Stimulated activated naive CD8-positive, alpha-beta T cell treated with anti-CD3 and anti-CD28 coated beads, Interleukin-15, Interleukin-2, amounts not matched to agents 100 U/mL and 50 U/mL, for 24 hours (primary cell): ENCODE measurements around the gene PRELID3B.
"Not testable (repeated sequence)": the region's sequence is repeated elsewhere in the genome, so short reads cannot be mapped to it uniquely, and the experiment has no call there.

Experiments used
- ATAC-seq: fragments of 150-1000 bp; cut with Tn5 transposase; one replicate; pipeline ENCODE4 v1.10.0; 2021
- DNase-seq: peaks from one replicate; pipeline ENCODE4 v3.0.0; 2021

PRELID3B gene

DNA sequence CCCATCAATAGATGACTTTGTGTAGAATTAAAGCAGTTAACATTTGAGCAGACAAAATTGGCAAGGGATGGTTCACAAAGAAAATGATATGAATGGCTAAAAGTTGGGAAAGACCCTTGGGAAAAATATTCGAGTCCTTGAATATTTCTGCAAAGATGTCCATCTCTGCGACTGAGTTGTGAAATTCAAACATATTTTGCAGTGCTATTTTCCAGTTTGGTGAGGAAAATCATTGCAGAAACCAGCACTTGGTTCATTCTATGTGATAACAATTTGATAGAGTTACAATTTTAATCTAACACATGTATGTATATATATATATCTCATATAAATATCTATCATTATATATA lies 6.1 kb upstream of the PRELID3B start:
- ATAC-seq (no peak), DNase-seq (no peak)

DNA sequence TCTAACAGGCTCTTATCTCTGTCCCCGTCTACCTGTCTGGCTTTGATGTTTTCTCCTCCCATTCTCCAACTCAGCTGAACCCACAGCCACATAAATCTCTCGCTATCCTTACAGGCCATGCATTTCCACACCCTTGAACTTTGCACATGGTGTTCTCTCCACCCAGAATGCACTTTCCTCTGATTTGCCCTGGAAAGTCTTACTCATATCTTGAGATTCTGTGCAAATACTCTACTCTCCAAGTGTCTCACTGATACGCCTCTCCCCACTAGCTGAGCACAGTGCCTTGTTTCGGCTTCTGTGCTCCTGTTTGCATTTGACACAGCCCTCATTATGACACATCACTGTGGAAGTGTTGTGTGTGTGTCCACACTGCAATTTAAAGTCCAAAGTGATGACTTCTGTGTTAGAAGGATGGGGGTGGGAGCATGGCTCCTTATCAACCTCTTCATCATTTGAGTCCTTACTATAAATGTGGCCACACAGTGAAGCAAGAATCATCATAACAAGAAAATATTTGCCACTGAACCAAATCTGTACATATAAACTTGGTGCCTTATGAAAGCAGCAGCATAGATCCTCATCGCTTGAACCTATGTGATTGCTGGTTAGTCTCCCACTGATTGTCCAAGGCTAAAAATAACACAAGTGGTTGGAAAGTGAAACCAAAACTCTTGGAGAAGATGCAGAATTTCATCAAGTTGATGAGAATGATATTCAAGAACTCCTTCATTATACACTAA lies 5.5 kb upstream of the PRELID3B start:
- ATAC-seq (peak; percentile 65), DNase-seq (no peak)

DNA sequence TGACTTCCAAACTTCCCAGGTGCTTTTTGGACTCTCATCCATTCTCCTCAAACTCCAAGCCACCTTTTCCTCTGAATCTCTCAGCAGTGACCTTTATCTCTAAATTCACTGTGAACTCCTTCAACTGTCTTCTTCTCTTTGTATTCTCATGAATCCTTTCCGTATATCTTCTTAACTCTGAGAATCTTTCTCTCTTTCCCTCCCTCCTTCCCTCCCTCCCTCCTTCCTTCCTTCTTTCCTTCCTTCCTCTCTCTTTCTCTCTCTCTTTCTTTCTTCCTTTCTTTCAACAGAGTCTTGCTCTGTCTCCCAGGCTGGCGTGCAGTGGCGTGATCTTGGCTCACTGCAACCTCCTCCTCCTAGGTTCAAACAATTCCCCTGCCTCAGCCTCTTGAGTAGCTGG lies 4.3 kb upstream of the PRELID3B start:
- DNase-seq (no peak), ATAC-seq (no peak)

DNA sequence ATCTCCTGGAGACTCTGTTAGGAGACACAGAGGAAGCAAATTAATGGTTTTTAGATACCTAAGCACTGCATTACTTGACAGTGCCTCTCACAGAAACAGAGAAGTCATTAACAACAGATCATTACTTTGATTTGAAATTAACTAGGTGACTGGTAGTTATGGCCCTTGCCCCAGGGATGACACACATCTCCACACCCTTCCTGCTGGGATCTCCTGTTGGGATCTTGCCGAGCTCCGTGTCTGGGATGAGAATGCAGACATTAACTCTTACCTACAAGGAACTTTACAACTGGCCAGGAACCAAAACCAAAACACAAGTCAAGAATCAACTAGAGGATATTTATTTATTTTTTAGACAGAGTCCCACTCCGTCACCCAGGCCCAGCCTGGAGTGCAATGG lies 2.2 kb upstream of the PRELID3B start:
- ATAC-seq (no peak), DNase-seq (no peak)

DNA sequence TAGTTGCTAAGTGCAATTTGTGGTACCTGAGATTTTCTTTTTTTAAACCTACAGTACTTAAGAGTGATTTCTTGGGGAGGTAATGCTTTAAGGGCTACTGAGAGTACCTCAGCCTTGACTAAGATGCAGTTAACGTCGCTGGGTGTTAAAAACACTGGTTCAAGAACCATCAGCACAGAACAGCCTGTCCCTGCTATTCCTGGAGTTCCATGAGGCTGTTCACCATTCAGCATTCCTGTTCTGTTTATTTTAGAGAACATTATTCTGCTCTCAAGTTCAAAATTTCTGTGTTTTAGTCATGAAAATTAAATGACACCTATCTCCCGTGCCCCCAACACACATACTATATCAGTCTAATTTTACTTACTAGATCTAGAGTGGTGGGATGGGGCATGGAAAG lies 1.7 kb upstream of the PRELID3B start:
- ATAC-seq (no peak), DNase-seq (no peak)

DNA sequence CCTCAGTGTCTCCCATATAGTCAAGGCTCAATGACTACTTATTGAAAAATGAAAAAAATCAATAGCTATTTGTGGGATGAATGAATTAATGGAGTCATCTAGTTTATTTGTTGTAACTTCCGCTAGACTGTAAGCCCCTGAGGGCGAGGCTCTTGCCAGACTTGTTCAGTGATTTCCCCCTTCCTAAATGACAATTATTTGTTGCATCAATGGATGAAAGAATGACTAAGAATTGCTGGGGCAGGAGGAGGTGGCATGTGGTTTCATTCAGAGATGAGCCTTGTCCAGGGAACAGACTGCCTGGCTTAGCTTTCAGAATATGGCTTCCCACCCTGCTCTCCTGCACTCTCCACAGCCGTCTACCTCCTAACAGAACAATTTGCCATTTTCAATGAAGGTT lies 1.1 kb upstream of the PRELID3B start:
- ATAC-seq (no peak), DNase-seq (peak; percentile 27)

DNA sequence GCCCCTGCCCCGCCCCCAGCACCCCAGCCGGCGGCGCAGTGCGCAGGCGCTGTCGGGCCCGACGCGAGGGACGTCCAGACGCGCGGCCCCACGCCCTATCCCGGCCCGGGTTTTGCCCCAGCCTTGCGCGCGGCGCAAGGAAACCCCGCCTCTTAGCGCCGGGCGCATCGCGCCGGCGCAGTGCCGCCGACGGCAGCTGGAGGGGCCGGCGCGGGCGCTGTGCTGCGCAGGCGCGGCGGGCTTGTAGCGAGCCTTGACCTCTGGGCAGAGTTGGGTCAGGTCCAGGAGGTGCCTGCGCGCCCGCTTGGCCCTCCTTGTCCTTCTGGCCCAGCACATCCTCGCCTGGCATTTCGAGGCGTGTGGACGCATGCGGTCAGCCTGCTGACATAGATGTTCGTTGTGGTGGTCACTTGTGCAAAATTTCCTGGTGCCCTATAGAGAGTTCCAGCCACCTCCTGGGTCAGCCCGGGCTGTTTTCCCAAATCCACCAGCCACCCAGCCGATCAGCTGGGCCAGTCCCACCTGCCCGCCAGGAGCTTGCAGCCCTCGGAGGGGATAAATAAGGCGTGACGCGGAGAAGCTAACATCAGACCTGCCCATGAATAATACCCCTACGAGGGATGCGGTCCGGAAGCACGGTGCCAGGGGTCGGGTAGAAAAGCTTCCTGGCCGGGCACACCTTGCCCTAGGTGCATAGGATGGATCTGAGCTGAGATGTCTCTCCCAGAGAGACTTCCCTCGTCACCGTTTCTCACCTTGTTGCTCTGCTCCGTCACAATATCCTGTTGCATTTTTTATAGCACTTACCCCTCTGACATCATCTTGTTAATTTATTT lies 428 bp upstream of the PRELID3B start:
- ATAC-seq, result peak; percentile 98
- peak; percentile 97 for DNase-seq

DNA sequence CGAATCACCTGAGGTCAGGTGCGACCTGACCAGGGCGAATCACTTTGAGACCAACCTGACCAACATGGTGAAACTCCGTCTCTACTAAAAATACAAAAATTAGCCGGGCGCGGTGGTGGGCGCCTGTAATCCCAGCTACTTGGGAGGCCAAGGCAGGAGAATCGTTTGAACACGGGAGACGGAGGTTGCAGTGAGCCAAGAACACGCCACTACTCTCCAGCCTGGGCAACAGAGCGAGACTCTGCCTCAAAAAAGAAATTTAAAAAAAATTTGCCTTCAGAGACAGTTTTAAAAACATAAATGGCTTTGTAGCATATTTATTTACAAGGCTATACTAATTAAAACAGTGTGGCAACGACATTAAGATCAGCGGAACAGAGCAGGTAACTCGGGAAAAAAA lies 1.1 kb downstream of the PRELID3B start:
- ATAC-seq, DNase-seq: not testable (repeated sequence)

DNA sequence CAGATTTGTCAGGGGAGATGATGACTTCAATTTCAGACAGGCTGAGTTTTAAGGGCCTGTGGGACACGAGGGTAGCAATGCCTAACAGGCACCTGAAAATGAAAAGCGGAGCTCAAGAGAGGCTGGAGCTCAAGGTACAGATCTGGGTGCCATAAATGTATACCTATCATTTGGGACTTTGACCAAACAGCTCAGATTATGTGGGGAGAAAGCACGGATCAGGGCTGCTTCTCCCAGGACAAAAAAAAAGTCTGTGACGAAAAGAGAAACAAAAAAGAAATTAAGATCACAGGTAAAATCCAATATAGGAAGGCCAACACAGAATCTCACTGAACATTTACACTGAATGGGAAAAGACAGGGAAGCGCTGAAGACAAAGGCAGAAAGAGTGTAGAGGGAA lies 1.9 kb downstream of the PRELID3B start:
- ATAC-seq (no peak), DNase-seq (no peak)

DNA sequence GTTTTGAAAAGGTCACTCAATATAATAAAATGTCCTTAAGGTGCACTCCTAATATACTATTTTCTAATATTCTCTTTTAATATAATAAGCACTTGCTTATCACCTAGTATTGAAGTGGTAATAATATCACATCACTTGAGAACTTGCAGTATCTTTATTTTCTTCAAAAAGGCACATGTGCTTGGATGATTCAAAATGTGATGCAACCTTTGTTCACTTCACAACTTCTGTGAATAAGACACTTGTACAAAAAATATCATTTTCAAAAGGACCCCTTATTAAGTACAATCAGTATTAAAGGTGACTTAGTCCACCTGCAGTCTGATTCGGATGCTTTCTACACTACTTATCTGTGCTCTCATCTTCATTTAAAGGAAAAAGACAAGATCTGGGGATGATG lies 3.4 kb downstream of the PRELID3B start:
- ATAC-seq (no peak), DNase-seq (no peak)

DNA sequence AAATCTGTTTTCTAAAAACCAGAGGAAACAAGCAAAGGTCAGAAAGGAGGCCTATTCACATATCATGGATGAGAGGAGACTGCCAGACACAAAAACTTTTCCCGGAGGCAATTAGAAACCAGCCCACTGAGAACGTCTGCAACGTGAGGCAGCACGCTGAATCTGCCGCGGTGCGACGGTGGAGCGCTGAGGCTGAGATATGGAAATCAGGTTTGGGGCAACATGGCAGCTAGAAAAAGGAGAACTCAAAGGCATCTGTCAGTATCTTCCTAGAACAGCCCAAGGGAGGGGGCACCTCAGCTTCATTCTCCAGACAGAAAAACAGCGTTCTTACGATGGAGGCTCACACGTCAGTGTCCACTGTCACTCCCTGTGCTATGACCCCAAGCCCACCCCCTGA lies 5.2 kb downstream of the PRELID3B start:
- DNase-seq, result no peak
- ATAC-seq, result no peak

DNA sequence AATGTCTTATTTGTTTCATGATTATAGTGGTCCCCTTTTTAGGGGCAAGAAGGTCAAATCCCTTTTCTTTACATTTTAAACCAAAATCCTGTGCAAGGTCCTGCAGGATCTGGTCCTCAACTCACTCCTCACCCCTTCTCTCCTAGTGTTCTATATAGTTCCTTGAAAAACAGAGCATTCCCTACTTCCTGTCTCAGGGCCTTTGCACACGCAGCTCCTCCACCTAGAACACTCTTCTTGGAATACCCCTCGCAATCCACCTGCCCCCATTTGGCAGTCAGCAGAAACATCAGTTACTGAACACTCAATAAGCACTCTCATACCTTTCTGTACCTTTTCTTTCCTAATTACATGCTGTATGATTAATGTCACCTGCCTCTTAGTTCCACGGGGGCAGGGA lies 7.2 kb downstream of the PRELID3B start:
- no peak for DNase-seq
- no peak for ATAC-seq

DNA sequence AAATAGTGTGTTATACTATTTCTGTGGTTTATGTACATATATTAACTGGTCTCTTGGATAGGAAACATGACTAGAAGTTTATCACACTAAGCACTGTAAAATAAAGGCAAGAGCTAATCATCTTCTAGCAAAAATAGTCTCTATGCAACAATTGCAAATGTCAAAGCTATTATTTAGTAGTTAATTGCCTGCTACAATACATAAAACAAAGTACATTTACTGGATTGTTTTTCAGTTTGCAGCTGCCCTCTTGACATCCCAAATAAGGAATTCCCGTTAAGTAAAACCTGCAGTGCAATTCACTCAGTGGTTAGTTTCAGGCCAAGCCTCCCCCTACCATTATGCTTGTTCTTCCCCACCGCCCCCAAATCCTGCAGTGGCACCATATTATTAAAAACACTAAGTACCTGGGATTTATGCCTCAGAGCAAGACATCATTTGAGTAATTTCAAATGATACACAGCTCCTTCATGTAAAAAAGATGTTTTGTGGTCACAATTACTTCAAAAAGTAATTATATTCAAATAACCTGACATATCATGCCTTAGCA lies 8.9 kb downstream of the PRELID3B start:
- DNase-seq (no peak), ATAC-seq (no peak)

DNA sequence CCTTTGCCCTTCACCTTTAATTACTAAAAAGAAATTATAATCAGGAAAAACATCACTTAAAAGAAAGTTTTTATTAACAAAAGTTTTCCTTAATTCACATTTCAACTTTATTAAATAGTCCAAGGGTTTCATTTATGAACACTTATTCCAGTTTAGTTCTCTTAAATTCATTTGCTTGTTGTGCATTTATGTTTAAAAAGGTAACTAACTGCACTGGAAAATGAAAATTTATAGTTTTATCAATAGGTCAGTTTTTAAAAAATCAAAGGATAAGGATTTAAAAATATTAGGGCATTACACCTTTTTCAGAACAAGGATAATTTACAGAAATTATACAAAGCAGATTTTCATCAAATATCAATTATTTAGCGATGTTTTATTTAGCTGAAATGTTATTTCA lies 9.5 kb downstream of the PRELID3B start:
- ATAC-seq (no peak), DNase-seq (no peak)

DNA sequence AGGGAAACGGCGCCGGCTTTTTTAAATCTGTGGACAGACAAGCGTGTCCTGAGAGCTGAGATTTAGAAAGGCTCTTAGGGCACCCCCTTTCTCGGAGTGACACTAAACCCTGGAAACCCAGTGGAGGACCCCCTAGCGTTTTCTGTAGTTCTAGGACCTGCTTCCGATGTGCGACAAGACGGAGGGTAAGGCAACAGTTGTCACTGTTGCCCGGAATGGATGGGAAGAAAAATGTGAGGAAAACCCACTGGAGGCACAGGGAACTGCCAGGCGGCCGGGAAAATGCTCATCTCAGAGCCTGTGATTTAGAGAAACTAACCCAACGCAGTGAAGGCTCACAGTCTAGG lies 9.9 kb downstream of the PRELID3B start:
- ATAC-seq (peak; percentile 20), DNase-seq (no peak)

DNA sequence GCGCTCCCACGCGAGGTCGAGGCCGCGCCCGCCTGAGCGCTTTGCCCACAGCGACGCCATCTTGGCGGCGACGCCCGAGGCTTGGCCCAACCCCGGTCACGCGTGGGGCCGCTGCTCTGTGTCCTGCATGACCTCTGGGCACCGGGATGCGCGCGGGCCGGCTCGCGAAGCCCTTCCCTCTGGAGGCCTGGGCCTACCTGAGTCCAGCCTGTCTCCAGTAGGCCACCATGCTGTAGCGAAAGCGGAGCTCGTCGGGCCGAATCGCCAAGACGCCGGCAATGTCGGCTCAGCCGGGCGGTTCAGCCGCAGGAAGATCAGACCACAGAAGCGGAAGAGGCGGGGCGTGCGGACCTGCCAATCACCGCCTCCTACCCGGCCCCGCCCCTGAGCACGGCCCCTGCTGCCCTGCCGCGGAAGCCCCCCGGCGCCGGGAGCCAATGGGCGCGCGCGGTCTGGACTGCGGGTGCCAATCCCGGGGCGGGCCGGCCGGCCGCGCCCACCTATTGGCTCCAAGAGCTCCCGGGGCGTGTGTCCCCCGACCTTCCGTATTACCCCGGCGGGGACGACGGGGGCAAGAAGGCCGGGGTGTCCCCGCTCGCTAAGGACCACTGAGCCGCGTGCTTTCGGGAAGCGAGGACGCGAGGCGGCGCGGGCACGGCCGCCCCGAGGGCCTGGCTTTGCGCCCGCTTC lies 10.4 kb downstream of the PRELID3B start, which contains the start of gene ATP5F1E:
Gene ATP5F1E (minus strand): TSS at position 313 of the 690 bp plus-strand sequence. CDS start 84 bp downstream, at position 229.
- ATAC-seq, result peak; percentile 99
- DNase-seq, result peak; percentile 98

DNA sequence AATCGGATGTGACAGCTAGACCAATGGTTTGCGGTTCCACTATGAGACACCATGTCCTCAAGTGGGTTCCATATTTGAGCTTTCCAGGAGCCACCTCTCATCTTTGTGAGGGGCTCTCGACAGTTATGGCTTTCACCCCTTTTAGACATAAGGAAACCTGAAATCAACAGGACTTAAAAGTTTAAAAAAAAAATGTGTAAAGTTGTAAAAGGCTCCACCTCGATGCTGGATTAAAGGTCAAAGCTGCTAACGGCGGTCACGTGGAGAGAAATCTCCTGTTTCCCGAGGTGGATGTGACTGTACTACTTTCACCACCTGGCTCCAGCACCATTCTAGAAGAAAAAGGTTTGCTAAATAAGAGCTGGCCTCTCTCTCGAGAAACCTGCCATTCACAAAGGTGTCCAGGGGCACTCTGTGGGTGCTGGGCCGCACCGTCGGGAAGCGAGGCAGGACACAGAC lies 11.0 kb downstream of the PRELID3B start:
- DNase-seq, result no peak
- no peak for ATAC-seq

DNA sequence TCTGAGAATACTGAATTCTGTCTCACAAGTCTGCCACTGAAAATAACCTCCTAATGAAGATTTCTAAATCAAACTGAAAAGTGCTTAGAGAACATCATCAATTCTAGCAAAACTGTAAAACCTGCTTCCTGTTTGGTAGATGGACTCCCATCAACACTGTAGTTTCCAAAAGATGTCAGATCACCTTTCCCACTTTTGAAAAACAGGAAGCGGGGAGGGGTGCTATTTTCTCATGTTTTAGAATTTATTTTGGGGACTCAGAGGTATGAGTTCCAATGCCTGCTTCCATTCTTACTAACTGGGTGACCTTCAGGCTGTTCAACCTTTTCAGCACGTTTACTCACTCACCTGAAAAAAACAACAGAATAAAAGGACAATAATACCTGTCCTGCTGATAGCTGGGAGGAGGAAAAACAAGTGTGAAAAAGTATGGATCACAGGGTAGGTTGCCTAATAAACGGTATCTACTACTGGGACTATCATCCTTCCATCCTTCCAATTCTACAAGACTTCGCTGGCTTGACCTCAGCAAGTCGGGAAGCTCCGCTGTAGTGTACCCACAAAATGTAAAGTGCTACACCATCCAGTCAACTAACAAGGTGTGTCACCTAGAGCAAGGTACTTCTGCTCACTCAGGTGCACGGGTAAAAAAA lies 11.5 kb downstream of the PRELID3B start:
- no peak for ATAC-seq
- DNase-seq, result no peak

DNA sequence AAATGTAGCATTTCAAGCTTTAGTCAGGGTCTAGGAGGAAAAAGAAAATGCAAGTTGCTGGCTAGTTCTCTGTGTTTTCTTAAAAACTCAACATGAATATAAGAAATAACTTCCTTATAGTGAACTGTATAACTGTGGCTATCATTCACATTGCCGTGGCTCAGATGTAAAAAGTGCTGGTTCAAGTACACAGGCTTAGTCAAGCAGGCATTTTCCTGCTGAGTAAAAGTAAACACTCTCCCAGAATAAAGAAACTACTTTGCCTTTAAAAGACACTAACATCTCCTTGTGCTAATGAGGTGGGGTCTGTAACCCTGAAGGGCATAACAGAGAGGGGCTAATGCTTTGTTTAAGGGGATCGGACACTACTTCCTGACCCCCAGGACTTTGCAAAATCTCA lies 13.8 kb downstream of the PRELID3B start:
- no peak for DNase-seq
- ATAC-seq, result no peak

DNA sequence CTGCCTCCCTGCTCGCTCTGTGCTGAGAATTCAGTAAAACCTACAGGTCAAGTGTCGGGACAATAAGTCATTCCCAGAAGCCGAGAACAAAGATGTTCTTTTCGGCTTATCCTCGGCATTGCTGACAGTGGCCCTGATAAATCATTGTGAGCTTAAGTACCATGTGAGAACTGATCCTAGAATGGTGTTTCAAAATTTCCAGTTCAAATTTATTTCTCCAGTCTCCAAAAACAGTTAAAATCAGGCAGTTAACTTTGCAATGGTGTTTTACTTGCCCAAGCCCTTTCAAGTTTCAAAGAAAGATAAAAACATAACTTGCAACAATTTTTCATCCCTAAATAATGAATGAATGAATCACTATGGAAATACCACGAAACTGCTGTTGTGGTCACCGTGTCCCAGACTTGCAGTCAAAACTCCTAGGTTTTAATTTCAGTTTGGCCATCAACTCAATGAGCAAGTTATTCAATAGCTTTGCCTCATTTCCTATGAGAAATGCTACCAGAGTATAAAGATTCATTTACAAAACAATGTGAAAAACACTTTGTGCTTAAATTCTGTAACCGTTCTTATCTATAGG lies 14.8 kb downstream of the PRELID3B start:
- no peak for ATAC-seq
- DNase-seq, result no peak

DNA sequence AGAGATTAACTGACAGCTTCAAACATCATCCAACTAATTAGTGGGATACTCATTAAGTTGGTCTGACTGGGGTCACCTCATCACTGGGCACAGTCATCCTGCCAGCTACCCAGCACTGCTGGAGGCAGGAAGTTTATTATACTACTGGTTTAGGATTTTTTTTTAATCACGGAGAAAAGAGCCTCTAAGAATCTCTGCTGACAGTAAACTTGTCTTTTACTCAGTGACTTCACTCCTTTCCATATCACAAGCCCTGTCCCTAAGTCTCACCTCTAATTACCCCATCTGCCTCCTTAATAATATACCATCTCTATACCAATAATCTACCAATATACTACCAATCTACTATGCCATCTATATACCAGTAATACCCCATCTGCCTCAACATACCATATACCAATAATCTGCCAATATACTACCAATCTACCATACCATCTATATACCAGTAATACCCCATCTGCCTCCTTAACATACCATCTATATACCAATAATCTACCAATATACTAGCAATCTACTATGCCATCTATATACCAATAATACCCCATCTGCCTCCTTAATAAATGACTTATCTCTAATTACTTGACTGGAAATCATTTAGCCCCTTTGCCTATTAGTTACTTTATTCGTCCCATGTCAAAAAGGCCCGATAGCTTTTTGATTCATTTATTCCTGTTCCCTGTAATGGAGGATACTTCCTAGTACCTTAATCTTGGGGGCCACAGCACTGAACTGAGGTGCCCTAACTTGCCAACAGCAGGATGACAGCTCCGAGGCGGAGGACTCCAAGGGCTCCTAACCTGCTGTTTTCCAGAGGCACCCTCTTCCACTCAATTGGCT lies 15.5 kb downstream of the PRELID3B start:
- ATAC-seq (no peak), DNase-seq (no peak)
